GM12874 (cell line): ENCODE results near the gene ACER3.

Source experiments
- CTCF ChIP-seq: IDR thresholded peaks from 2 replicates; pipeline ENCODE4 v1.5.1; 2011; ENCODE audit warnings: low read depth, mild to moderate bottlenecking, control low read depth, low read length, moderate library complexity; ENCODE audit not compliant: insufficient read depth

The ACER3 gene

GRCh38 chr11:76939219-76939631 is 78.5 kb downstream of the ACER3 start:
- TF ChIP-seq CTCF: no peak

- no peak for TF ChIP-seq CTCF
These were observed 83.5 kb downstream of the ACER3 start for GRCh38 chr11:76944225-76944624.

- TF ChIP-seq CTCF: no peak
These were observed 85.5 kb downstream of the ACER3 start for GRCh38 chr11:76946223-76946622.

GRCh38 chr11:76947190-76947589 is 86.5 kb downstream of the ACER3 start:
- TF ChIP-seq CTCF: no peak

- TF ChIP-seq CTCF: no peak
These were observed 87.1 kb downstream of the ACER3 start for GRCh38 chr11:76947800-76948199.

- no peak for TF ChIP-seq CTCF
These were observed 94.9 kb downstream of the ACER3 start for GRCh38 chr11:76955459-76956114.

- TF ChIP-seq CTCF: no peak
These were observed 102.1 kb downstream of the ACER3 start for GRCh38 chr11:76962583-76963416.
